Measurements from ENCODE around the gene SLC38A6. TPM values are rescaled to one million over a fixed set of nuclear protein-coding genes. Genes with fewer than 3 reads are reported as not detected.

SLC38A6 gene
- polyA plus RNA-seq, 1 experiment: 11.7 TPM

DNA sequence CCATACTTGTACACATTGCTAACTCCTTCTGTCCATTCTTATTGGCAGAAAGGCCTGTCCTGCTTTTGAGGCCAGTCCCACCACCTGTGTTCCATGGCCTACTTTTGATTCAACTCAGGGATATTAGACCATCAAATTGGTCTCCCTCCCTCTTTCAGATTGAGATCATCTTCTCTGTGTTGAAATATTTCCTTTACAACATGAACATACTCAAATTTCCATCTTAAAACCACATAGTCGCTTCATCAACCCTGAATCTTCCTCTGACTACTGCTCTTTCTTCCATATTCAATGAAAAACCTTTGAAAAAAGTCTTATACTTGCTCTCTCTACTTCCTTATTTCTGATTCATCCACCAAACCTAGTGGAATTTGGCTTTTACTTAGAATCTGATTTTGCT is 35.1 kb upstream of the SLC38A6 start:
- Histone ChIP-seq H3K36me3 (ENCODE audit: control insufficient read depth, insufficient read depth, low read length) (no peaks in the 10 kb centered on the region), H3K27me3 (ENCODE audit: control insufficient read depth, insufficient read depth, low read length) (no peaks in the 10 kb centered on the region), H3K4me3 (ENCODE audit: low read depth, low read length) (no peak overlapping the region)
- no peak for DNase-seq (ENCODE audit: low read depth)
- CTCF ChIA-PET: no interaction called here
- TF ChIP-seq, protein P1, sequence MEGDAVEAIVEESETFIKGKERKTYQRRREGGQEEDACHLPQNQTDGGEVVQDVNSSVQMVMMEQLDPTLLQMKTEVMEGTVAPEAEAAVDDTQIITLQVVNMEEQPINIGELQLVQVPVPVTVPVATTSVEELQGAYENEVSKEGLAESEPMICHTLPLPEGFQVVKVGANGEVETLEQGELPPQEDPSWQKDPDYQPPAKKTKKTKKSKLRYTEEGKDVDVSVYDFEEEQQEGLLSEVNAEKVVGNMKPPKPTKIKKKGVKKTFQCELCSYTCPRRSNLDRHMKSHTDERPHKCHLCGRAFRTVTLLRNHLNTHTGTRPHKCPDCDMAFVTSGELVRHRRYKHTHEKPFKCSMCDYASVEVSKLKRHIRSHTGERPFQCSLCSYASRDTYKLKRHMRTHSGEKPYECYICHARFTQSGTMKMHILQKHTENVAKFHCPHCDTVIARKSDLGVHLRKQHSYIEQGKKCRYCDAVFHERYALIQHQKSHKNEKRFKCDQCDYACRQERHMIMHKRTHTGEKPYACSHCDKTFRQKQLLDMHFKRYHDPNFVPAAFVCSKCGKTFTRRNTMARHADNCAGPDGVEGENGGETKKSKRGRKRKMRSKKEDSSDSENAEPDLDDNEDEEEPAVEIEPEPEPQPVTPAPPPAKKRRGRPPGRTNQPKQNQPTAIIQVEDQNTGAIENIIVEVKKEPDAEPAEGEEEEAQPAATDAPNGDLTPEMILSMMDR (IDR thresholded peaks at IDR 0.05; ENCODE audit: insufficient read depth, low read depth, low read length): no peak
- POLR2A ChIA-PET: no interaction called here

DNA sequence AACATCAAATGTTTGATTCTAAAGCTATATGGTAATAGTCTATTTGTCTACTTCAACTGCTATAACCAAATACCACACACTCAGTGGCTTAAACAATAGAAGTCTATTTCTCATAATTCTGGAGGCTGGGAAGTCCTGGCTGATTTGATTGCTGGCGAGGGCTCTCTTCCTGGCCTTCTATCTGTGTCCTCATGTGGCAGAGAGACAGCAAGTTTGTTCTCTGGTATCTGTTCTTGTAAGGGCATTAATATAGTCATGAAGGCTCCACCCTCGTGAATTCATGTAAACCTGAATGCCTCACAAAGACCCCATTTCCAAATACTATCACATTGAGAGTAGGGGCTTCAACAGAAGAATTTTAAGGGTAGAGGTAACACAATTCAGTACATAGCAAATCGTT is 34.3 kb upstream of the SLC38A6 start:
- H3K27me3 ChIP-seq (ENCODE audit: control insufficient read depth, insufficient read depth, low read length): no peaks in the 10 kb centered on the region
- H3K4me3 ChIP-seq (ENCODE audit: low read depth, low read length): no peak overlapping the region
- no peaks in the 10 kb centered on the region for H3K36me3 ChIP-seq (ENCODE audit: control insufficient read depth, insufficient read depth, low read length)
- TF ChIP-seq, protein P1 (IDR thresholded peaks at IDR 0.05; ENCODE audit: insufficient read depth, low read depth, low read length): no peak
- ChIA-PET POLR2A (no interaction called here), CTCF (no interaction called here)
- DNase-seq (ENCODE audit: low read depth): no peak

DNA sequence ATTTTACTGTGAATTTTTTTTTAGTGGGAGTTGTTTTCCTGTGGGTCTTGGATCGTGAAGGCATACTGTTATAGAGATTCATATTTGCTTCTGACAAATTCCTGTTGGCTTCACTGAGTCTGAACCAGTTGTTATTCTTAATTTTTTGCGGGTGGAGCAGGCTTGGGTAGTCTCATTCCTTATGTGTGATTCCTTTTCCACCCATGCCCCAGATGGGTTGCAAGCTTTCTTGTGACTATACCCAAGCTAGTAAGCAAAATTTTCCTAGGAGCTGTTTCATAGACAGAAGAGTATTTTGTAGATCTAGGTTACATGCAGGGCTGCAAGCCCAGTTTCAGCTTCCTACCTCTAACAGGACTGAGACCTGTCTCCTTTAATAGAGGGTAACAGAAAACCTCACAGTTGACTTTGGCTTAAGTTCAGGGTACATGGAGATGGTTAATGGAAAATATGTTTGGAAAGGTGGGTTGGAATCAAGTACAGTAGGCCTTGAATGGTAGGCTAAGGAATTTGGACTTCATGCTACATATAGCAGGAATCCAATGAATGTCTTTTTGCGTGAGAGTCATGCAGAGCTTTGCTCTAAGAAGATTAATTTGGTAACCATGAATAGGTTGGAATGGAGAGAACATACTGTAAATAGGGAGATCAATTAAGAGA is 29.1 kb upstream of the SLC38A6 start:
- ChIA-PET CTCF (no interaction called here), POLR2A (no interaction called here)
- Histone ChIP-seq H3K36me3 (ENCODE audit: control insufficient read depth, insufficient read depth, low read length) (no peaks in the 10 kb centered on the region), H3K4me3 (ENCODE audit: low read depth, low read length) (no peak overlapping the region), H3K27me3 (ENCODE audit: control insufficient read depth, insufficient read depth, low read length) (no peaks in the 10 kb centered on the region)
- TF ChIP-seq, protein P1 (IDR thresholded peaks at IDR 0.05; ENCODE audit: insufficient read depth, low read depth, low read length): no peak
- DNase-seq (ENCODE audit: low read depth): no peak

DNA sequence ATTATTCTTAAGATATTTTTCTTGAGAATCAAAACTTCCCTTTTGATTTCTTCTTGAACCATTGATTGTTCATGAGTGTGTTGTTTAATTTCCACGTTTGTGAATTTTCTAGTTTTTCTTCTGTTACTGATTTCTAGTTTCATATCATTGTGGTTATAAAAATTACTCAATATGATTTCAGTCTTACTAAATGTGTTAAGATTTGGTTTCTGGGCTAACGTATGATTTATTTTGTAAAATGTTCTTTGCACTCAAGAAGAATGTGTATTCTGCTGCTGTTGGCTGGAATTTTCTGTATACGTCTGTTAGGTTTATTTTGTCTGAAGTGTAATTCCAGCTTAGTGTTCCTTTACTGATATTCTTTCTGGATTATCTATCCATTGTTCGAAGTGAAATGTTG is 24.8 kb upstream of the SLC38A6 start:
- DNase-seq (ENCODE audit: low read depth): no peak
- POLR2A ChIA-PET: no interaction called here
- CTCF ChIA-PET: no interaction called here
- Histone ChIP-seq H3K27me3 (ENCODE audit: control insufficient read depth, insufficient read depth, low read length) (no peaks in the 10 kb centered on the region), H3K36me3 (ENCODE audit: control insufficient read depth, insufficient read depth, low read length) (no peaks in the 10 kb centered on the region; the same call in 1 of the 2 replicates), H3K4me3 (ENCODE audit: low read depth, low read length) (no peak overlapping the region)
- TF ChIP-seq, protein P1 (IDR thresholded peaks at IDR 0.05; ENCODE audit: insufficient read depth, low read depth, low read length): no peak

DNA sequence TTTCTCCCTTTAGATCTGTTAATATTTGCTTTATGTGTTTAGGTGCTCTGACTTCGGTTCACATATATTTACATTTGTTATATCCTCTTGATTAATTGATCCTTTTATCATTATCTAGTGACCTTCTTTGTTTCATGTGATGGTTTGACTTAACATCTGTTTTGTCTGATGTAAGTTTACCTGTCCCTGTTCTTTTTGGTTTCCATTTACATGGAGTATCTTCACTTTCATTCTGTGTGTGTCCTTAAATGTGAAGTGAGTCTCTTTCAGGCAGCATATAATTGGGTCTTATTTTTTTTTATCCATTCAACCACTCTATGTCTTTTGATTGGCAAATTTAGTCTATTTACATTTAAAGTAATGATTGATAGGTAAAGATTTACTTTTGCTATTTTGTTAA is 24.4 kb upstream of the SLC38A6 start:
- CTCF ChIA-PET: no interaction called here
- no peak for DNase-seq (ENCODE audit: low read depth)
- POLR2A ChIA-PET: no interaction called here
- Histone ChIP-seq H3K27me3 (ENCODE audit: control insufficient read depth, insufficient read depth, low read length) (no peaks in the 10 kb centered on the region), H3K36me3 (ENCODE audit: control insufficient read depth, insufficient read depth, low read length) (no peaks in the 10 kb centered on the region; the same call in 1 of the 2 replicates), H3K4me3 (ENCODE audit: low read depth, low read length) (no peak overlapping the region)
- TF ChIP-seq, protein P1 (IDR thresholded peaks at IDR 0.05; ENCODE audit: insufficient read depth, low read depth, low read length): no peak
